Astrocyte (in vitro differentiated cells and primary cell): ENCODE measurements around the gene ETV5. TPM values are rescaled to one million over a fixed set of nuclear protein-coding genes. Genes with fewer than 3 reads are reported as not detected.

Experiments used
- DNase-seq: peaks from one replicate; pipeline ENCODE4 v3.0.0-alpha.2; 2010; ENCODE audit warnings: low read depth
- FAIRE-seq: peaks from 2 replicates; lab custom pipeline; 2011; peaks lifted over from hg19 to GRCh38; lab: Jason Lieb, UNC
- H2AFZ ChIP-seq: 2 replicates; pipeline ENCODE4 v1.6.0; 2012; ENCODE audit warnings: low read depth, low read length, inconsistent platforms
- H3K27ac ChIP-seq: 2 replicates; pipeline ENCODE4 v1.5.1; 2011; ENCODE audit warnings: low read depth, low read length, inconsistent platforms
- H3K27me3 ChIP-seq: 2 replicates; pipeline ENCODE4 v1.6.0; 2011; ENCODE audit warnings: low read length, inconsistent platforms; ENCODE audit not compliant: insufficient read depth
- H3K36me3 ChIP-seq: 2 replicates; pipeline ENCODE4 v1.5.1; 2011; ENCODE audit warnings: low read length, inconsistent platforms; ENCODE audit not compliant: insufficient read depth
- H3K4me1 ChIP-seq: 2 replicates; pipeline ENCODE4 v1.5.1; 2011; ENCODE audit warnings: low read length, inconsistent platforms; ENCODE audit not compliant: insufficient read depth
- H3K4me2 ChIP-seq: 2 replicates; pipeline ENCODE4 v1.6.0; 2012; ENCODE audit warnings: low read length, inconsistent platforms
- H3K4me3 ChIP-seq: 2 replicates; pipeline ENCODE4 v1.5.1; 2011; ENCODE audit warnings: low read depth, mild to moderate bottlenecking, low read length, inconsistent platforms; ENCODE audit not compliant: insufficient read depth
- H3K79me2 ChIP-seq: 2 replicates; pipeline ENCODE4 v1.6.0; 2012; ENCODE audit warnings: mild to moderate bottlenecking, low read length, inconsistent platforms; ENCODE audit not compliant: insufficient read depth
- H3K9ac ChIP-seq: 2 replicates; pipeline ENCODE4 v1.6.0; 2012; ENCODE audit warnings: mild to moderate bottlenecking, low read length, inconsistent platforms
- H3K9me3 ChIP-seq: 2 replicates; pipeline ENCODE4 v1.5.1; 2012; ENCODE audit warnings: low read depth, mild to moderate bottlenecking, low read length, inconsistent platforms; ENCODE audit not compliant: insufficient read depth
- H4K20me1 ChIP-seq: 2 replicates; pipeline ENCODE4 v1.6.0; 2012; ENCODE audit warnings: low read length, inconsistent platforms; ENCODE audit not compliant: insufficient read depth
- H3K27ac Mint-ChIP-seq: one replicate; pipeline ENCODE4 v1.8.0; 2021; ENCODE audit warnings: mild to moderate bottlenecking, mixed read lengths; ENCODE audit not compliant: unreplicated experiment
- H3K27me3 Mint-ChIP-seq: one replicate; pipeline ENCODE4 v1.8.0; 2021; ENCODE audit warnings: low read depth, mixed read lengths; ENCODE audit not compliant: unreplicated experiment
- H3K36me3 Mint-ChIP-seq: one replicate; pipeline ENCODE4 v1.8.0; 2021; ENCODE audit warnings: low read depth, mixed read lengths; ENCODE audit not compliant: unreplicated experiment
- H3K4me1 Mint-ChIP-seq: one replicate; pipeline ENCODE4 v1.8.0; 2021; ENCODE audit warnings: low read depth, mixed read lengths; ENCODE audit not compliant: unreplicated experiment
- H3K4me3 Mint-ChIP-seq: one replicate; pipeline ENCODE4 v1.8.0; 2021; ENCODE audit warnings: mild to moderate bottlenecking, moderate library complexity, mixed read lengths; ENCODE audit not compliant: unreplicated experiment
- H3K9me3 Mint-ChIP-seq: one replicate; pipeline ENCODE4 v1.8.0; 2021; ENCODE audit warnings: mild to moderate bottlenecking, mixed read lengths; ENCODE audit not compliant: unreplicated experiment
- EZH2 ChIP-seq: IDR thresholded peaks from 2 replicates; pipeline ENCODE4 v1.6.1; 2012; ENCODE audit warnings: mild to moderate bottlenecking, low read length, inconsistent platforms; ENCODE audit not compliant: insufficient read depth
- total RNA-seq: library from RNA; stranded (reverse); gene quantifications from 2 replicates; pipeline ENCODE4 v1.2.1, GENCODE V29; 2021
- TF ChIP-seq, protein P1 (sequence below): IDR thresholded peaks from 2 replicates; pipeline ENCODE4 v1.5.1; 2011; ENCODE audit warnings: low read depth, mild to moderate bottlenecking, inconsistent platforms, low read length, moderate library complexity; ENCODE audit not compliant: insufficient read depth

ETV5 gene
- total RNA-seq, 1 donor from 2014 or later, result 55.3 TPM

DNA sequence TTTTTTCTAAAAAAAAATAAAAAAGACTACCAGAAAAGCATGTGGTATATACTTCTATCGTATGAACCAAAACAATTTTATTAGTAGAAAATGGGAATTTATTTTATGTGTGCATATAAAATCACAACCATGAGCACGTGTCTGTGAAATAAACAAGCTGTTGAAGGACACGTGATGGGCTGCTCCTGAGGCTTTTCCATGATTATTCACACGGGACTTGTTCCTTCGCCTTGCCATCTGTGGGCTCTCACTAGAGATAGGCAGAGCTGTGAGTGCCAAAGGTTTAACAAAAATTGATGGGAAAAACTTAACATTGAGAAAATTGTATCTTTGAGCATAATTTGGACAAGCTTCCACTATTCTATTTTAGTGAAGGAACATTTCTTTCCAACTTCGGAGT lies 12.4 kb upstream of the ETV5 start:
- Histone ChIP-seq H3K4me3 (no peak overlapping the region), H3K9ac (no peak overlapping the region), H3K4me1 (no peaks in the 10 kb centered on the region), H3K36me3 (no peaks in the 10 kb centered on the region), H3K27ac (no peak overlapping the region), H2AFZ (no peak overlapping the region), H3K4me2 (no peak overlapping the region), H4K20me1 (no peaks in the 10 kb centered on the region), H3K9me3 (no peaks in the 10 kb centered on the region), H3K79me2 (no peaks in the 10 kb centered on the region), H3K27me3 (peaks cover 23% of the 10 kb centered on the region)
- no peak overlapping the region for H3K27ac Mint-ChIP-seq
- TF ChIP-seq EZH2, result no peak
- TF ChIP-seq, protein P1, sequence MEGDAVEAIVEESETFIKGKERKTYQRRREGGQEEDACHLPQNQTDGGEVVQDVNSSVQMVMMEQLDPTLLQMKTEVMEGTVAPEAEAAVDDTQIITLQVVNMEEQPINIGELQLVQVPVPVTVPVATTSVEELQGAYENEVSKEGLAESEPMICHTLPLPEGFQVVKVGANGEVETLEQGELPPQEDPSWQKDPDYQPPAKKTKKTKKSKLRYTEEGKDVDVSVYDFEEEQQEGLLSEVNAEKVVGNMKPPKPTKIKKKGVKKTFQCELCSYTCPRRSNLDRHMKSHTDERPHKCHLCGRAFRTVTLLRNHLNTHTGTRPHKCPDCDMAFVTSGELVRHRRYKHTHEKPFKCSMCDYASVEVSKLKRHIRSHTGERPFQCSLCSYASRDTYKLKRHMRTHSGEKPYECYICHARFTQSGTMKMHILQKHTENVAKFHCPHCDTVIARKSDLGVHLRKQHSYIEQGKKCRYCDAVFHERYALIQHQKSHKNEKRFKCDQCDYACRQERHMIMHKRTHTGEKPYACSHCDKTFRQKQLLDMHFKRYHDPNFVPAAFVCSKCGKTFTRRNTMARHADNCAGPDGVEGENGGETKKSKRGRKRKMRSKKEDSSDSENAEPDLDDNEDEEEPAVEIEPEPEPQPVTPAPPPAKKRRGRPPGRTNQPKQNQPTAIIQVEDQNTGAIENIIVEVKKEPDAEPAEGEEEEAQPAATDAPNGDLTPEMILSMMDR, result no peak
- no peak for FAIRE-seq
- H3K4me3 Mint-ChIP-seq, result no peak overlapping the region
- no peaks in the 10 kb centered on the region for H3K36me3 Mint-ChIP-seq
- DNase-seq, result no peak
- H3K4me1 Mint-ChIP-seq, result peaks cover 9% of the 10 kb centered on the region
- H3K9me3 Mint-ChIP-seq, result no peaks in the 10 kb centered on the region
- peaks cover 18% of the 10 kb centered on the region for H3K27me3 Mint-ChIP-seq

GRCh38 chr3:186119499-186119898 lies 10.6 kb upstream of the ETV5 start:
- Histone ChIP-seq H3K9ac (no peak overlapping the region), H3K79me2 (no peaks in the 10 kb centered on the region), H4K20me1 (no peaks in the 10 kb centered on the region), H3K9me3 (no peaks in the 10 kb centered on the region), H3K27me3 (peaks cover 23% of the 10 kb centered on the region), H3K4me3 (no peak overlapping the region), H3K36me3 (no peaks in the 10 kb centered on the region), H2AFZ (no peak overlapping the region), H3K4me2 (no peak overlapping the region), H3K4me1 (no peaks in the 10 kb centered on the region), H3K27ac (no peak overlapping the region)
- no peaks in the 10 kb centered on the region for H3K36me3 Mint-ChIP-seq
- no peak overlapping the region for H3K27ac Mint-ChIP-seq
- H3K4me1 Mint-ChIP-seq, result peaks cover 9% of the 10 kb centered on the region
- DNase-seq, result no peak
- no peak for FAIRE-seq
- H3K27me3 Mint-ChIP-seq, result peaks cover 34% of the 10 kb centered on the region
- no peak overlapping the region for H3K4me3 Mint-ChIP-seq
- TF ChIP-seq EZH2, result no peak
- TF ChIP-seq, protein P1, result no peak
- H3K9me3 Mint-ChIP-seq, result no peaks in the 10 kb centered on the region

DNA sequence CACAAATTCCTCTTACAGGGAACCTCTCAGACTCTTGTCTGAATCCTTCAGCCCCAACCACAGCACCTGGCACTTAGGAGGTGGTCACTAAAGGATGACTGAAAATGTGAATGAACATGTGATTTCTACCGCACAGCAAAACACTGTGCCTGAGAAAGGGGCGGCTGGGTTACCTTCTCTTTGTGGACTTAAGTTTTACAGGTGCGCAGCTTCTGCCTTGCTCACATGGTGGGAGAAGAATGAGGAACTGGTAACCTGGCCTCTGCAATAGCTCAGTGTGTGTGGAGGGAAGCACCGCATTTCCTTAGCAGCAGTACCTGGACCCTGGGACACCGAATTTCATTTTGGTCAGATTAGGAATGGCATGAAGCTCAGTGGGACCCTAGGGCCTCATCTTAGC lies 9.8 kb upstream of the ETV5 start:
- H3K4me1 ChIP-seq, result no peaks in the 10 kb centered on the region
- H3K79me2 ChIP-seq, result no peaks in the 10 kb centered on the region
- H3K4me2 ChIP-seq, result no peak overlapping the region
- H3K27ac ChIP-seq, result no peak overlapping the region
- H3K4me3 ChIP-seq, result no peak overlapping the region
- no peak overlapping the region for H3K4me3 Mint-ChIP-seq
- TF ChIP-seq, protein P1, result no peak
- TF ChIP-seq EZH2, result no peak
- H3K27me3 Mint-ChIP-seq, result peaks cover 42% of the 10 kb centered on the region
- no peak overlapping the region for H2AFZ ChIP-seq
- no peak overlapping the region for H3K9ac ChIP-seq
- peaks cover 9% of the 10 kb centered on the region for H3K4me1 Mint-ChIP-seq
- no peaks in the 10 kb centered on the region for H3K36me3 Mint-ChIP-seq
- H3K36me3 ChIP-seq, result no peaks in the 10 kb centered on the region
- H4K20me1 ChIP-seq, result no peaks in the 10 kb centered on the region
- no peak overlapping the region for H3K27ac Mint-ChIP-seq
- no peaks in the 10 kb centered on the region for H3K9me3 ChIP-seq
- FAIRE-seq, result no peak
- no peaks in the 10 kb centered on the region for H3K9me3 Mint-ChIP-seq
- peaks cover 30% of the 10 kb centered on the region for H3K27me3 ChIP-seq
- DNase-seq, result no peak
